VCaP (cell line): Measurements from ENCODE around the gene HSD3B7.

Experiments used
- H3K27ac ChIP-seq: fragments of 450-650 bp; 2 replicates; pipeline ENCODE4 v1.5.1; 2017
- CTCF ChIP-seq: fragments of 450-650 bp; conservative IDR thresholded peaks from 2 replicates; pipeline ENCODE4 v1.5.1; 2017; ENCODE audit warnings: mild to moderate bottlenecking, moderate library complexity

The HSD3B7 gene

DNA sequence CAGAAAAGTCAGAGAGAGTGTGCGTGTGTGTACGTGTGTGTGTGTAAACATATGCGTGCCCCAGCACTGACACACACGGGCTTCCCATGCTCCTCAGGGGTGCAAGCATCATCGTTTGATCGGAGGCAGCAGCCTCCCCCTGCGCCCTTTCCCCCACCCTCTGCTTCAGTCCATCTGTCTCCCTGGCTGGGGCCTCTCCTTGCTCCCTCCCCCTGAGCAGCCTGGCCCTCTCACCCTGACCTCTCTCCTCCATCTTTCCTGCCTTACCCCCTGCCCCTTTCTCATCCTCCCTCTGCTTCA is 21.0 kb downstream of the HSD3B7 start:
- no peak for TF ChIP-seq CTCF
- H3K27ac ChIP-seq: no peak overlapping the region

DNA sequence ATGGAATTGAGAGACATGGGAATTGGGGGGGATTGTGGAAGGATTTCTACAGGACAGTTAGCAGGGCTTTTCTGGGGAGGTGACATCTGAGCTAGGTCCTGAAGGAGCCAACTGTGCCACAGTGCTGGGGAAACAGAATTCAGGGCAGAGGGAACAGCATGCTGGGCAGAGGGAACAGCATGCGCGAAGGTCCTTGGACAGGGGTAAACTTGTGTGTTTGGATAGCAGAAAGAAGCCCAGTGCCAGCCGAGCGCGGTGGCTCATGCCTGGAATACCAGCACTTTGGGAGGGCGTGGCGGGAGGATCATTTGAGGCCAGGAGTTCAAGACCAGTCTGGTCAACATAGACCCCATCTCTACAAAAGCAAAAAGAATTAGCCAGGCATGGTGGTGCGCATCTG is 21.6 kb downstream of the HSD3B7 start:
- H3K27ac ChIP-seq: no peak overlapping the region
- TF ChIP-seq CTCF: no peak

DNA sequence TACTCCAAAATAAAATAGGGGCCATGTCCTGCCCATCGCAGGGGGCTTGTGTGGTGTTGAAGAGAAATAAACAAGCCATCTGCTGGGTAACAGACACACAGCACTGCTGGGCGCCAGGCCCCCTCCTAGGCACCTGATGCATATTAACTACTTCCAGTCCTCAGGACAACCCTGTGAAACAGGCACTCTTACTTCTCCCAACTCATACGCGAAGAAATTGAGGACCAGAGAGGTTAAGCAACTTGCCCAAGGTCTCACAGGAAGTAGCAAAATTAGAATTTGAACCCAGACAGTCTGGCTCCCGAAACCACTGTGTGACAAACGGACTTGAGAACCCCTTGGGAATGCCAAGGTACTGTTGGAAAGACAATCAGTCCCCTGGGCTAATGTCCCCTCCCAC is 22.7 kb downstream of the HSD3B7 start:
- TF ChIP-seq CTCF: no peak
- H3K27ac ChIP-seq: no peak overlapping the region

GRCh38 chr16:31008149-31008548 is 23.1 kb downstream of the HSD3B7 start:
- no peak overlapping the region for H3K27ac ChIP-seq
- TF ChIP-seq CTCF: no peak

DNA sequence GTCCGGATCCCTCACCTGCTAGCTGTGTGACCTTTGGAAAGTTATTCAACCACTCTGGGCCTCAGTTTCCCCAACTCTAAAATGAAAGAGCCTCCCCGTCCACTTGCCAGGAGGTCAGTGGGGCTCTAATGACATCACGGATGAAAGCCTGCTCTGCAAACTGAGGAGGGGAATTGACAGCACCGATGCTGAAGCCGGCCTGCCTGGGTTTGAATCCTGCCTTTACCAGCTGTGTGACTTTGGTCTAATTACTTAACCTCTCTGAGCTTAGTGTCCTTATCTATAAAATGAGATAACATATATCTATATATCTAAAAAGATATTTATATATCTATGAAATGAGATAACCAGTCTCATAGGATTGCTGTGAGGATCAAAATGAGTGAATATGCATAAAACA is 23.5 kb downstream of the HSD3B7 start:
- no peak overlapping the region for H3K27ac ChIP-seq
- TF ChIP-seq CTCF: no peak

- no peak overlapping the region for H3K27ac ChIP-seq
- TF ChIP-seq CTCF: no peak
Observed at GRCh38 chr16:31009120-31009519, 24.1 kb downstream of the HSD3B7 start.

- TF ChIP-seq CTCF: no peak
- H3K27ac ChIP-seq: no peak overlapping the region
Observed at GRCh38 chr16:31009894-31010584, 25.0 kb downstream of the HSD3B7 start.
